GM06990 (cell line): ENCODE results near the gene CAPZA1.

Experiments
- DNase-seq: peaks from one replicate; pipeline ENCODE4 v3.0.0-alpha.2; 2011; ENCODE audit not compliant: insufficient read length; ENCODE audit errors: extremely low read depth
- H3K27me3 ChIP-seq: replicated peaks from 2 replicates; pipeline ENCODE4 v1.6.0; 2011; ENCODE audit warnings: low read length; ENCODE audit not compliant: control insufficient read depth, insufficient read depth
- H3K36me3 ChIP-seq: 2 replicates; pipeline ENCODE4 v1.5.1; 2011; ENCODE audit warnings: low read length; ENCODE audit not compliant: control insufficient read depth, insufficient read depth
- H3K4me3 ChIP-seq: replicated peaks from 2 replicates; pipeline ENCODE4 v1.5.1; 2011; ENCODE audit warnings: low read depth, mild to moderate bottlenecking, control low read depth, low read length
- TF ChIP-seq, protein P1 (sequence below): IDR thresholded peaks from 2 replicates; pipeline ENCODE4 v1.5.1; 2011; ENCODE audit warnings: low read length, control low read depth, mild to moderate bottlenecking, inconsistent platforms; ENCODE audit not compliant: insufficient read depth, poor library complexity, severe bottlenecking

CAPZA1 gene

DNA sequence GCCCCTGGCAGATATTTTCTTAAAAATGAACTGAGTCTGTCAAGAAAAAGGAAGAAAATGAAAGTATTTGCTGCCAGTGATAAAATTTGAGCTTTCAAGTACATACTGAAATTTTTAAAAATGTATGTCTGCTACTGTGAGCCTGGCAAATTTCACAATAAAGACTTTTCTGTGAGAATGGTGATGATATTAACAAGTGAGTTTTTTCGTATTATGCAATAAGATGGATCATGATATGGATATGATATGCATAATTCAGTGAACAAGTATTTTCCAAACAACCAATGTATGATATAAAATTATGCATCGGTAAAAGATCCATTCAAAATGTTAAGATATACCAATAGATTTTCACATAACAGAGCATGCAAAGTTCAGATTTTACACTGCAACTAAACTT, 16.6 kb upstream of the CAPZA1 start:
- H3K27me3 ChIP-seq = no peaks in the 10 kb centered on the region
- DNase-seq = no peak
- TF ChIP-seq, protein P1, sequence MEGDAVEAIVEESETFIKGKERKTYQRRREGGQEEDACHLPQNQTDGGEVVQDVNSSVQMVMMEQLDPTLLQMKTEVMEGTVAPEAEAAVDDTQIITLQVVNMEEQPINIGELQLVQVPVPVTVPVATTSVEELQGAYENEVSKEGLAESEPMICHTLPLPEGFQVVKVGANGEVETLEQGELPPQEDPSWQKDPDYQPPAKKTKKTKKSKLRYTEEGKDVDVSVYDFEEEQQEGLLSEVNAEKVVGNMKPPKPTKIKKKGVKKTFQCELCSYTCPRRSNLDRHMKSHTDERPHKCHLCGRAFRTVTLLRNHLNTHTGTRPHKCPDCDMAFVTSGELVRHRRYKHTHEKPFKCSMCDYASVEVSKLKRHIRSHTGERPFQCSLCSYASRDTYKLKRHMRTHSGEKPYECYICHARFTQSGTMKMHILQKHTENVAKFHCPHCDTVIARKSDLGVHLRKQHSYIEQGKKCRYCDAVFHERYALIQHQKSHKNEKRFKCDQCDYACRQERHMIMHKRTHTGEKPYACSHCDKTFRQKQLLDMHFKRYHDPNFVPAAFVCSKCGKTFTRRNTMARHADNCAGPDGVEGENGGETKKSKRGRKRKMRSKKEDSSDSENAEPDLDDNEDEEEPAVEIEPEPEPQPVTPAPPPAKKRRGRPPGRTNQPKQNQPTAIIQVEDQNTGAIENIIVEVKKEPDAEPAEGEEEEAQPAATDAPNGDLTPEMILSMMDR = no peak
- no peaks in the 10 kb centered on the region; the same call in none of the 2 replicates for H3K36me3 ChIP-seq
- no peak overlapping the region for H3K4me3 ChIP-seq

DNA sequence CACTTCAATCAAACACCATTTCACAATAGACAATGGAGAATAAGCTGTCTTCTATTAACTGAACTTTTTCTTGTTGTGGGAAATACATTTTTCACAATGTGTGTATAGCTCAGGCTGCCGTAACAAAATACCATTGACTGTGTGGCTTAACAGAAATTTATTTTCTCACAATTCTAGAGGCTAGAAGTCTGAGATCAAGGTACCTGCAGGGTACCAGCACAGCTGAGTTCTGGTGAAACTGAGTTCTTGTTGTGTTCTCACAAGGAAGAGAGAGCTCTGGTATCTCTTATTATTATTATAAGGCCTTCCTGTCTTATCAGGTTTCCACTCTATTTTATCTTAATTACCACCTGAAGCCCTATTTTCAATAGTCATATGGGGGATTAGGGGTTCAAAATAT, 16.1 kb upstream of the CAPZA1 start:
- H3K4me3 ChIP-seq = no peak overlapping the region
- no peaks in the 10 kb centered on the region; the same call in none of the 2 replicates for H3K36me3 ChIP-seq
- TF ChIP-seq, protein P1 = no peak
- no peaks in the 10 kb centered on the region for H3K27me3 ChIP-seq
- DNase-seq = no peak

DNA sequence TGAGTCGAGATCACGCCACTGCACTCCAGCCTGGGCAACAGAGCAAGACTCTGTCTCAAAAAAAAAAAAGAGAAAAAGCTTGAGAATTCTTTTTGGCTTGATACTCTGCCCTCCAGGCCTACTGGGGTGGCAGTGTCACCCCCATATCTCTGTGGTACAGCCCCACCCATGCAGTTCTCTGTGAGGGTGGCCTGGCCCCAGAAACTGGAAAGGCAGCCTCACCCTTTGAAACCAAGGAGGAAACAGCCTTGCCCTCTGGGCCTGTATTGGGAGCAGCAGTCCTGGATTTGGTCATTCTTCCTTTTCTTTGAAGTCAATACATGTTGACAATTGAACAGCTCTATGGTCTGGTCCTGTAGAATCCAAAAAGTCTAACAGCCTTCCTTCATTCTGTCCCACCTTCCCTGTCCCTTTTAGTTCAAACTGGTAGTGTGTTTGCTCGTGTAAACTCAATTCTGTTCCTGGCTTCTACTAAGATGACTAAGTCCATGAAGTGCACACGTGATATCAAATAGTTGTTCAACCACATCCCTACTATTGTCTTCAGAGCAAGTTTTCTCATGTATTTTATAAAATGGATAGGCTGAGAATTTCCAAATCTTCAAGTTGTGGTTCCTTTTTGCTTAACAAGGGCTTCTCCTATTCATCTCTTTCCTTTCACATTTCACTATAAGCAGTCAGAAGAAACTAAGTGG, 13.9 kb upstream of the CAPZA1 start:
- Histone ChIP-seq H3K27me3 (no peaks in the 10 kb centered on the region), H3K4me3 (no peak overlapping the region), H3K36me3 (peaks cover 2% of the 10 kb centered on the region; the same call in 1 of the 2 replicates)
- TF ChIP-seq, protein P1 = no peak
- no peak for DNase-seq

DNA sequence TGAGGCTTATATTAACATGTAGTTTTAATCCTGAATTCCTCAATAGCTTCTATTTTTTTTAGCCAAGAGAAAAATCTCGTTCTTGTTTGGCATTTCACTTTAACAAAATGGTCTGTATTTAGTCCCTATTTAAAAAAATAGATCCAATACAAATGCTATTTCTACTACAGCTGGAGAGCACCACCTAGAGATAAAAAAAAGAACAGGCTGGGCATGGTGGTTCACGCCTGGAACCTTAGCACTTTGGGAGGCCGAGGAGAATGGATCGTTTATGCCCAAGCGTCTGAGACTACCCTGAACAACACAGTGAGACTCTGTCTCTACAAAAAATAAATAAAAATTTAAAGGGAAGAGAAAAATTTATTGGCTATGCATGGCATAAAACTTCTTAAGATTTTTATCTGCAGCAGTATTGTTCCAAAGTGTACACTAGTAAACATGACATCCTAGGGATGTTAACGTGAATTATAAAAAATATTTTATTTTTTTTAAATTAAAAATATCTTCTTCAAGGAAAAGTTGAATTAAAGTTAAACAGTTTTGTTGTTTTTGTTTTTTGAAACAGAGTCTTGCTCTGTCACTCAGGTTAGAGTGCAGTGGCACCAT, 5.1 kb upstream of the CAPZA1 start:
- TF ChIP-seq, protein P1 = peak; percentile 61
- Histone ChIP-seq H3K4me3 (no peak overlapping the region), H3K27me3 (no peaks in the 10 kb centered on the region), H3K36me3 (peaks cover 4% of the 10 kb centered on the region)
- no peak for DNase-seq

DNA sequence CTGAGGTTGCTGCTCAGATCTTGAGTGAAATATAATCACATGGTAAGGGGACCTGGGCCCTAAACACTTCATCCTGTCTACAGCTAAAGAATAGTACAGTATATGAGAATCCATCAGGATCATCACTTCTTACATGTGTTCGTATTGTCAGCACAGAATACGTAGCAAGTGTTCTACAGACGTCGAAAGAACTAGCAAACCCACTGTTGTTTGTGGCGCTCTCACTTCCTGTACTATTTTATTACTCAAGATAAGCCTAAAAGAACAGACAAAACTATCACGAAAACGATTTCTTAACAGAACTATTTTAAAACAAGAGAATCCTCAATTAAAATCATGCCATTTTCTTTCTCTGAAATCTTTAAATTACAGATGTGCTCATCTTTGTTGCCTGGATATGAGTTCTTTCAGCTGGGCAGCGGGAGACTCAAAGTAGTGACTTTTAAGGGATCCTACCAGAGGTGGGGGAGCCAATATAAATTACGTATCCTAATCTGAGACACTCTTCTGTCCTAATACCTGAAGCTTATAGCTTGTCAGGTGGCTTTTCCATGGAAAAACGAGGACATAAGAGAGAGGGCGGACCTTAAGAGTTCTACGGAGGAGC, 1.4 kb upstream of the CAPZA1 start:
- H3K4me3 ChIP-seq = peak overlapping the region; percentile 88
- no peaks in the 10 kb centered on the region for H3K27me3 ChIP-seq
- no peaks in the 10 kb centered on the region for H3K36me3 ChIP-seq
- TF ChIP-seq, protein P1 = no peak
- DNase-seq = no peak
